Calu3 (cell line): ENCODE measurements around the gene SFMBT2. TPM values are rescaled to one million over a fixed set of nuclear protein-coding genes. Genes with fewer than 3 reads are reported as not detected.

ENCODE experiments used
- BruUV-seq: library from RNA; stranded (reverse); fragments of 400-500 nt; replicated peaks from 2 replicates; lab custom pipeline; 2021; lab: Mats Ljungman, UMichigan
- CTCF ChIA-PET: fragments of 300-600 bp; sonication (Branson Sonifier 250); formaldehyde crosslinking; loops from one replicate; lab custom pipeline; 2022; ENCODE audit warnings: antibody characterized with exemption; lab: Charles Lee
- DNase-seq: peaks from one replicate; pipeline ENCODE4 v3.0.0; 2022
- H3K27ac Mint-ChIP-seq: one replicate; pipeline ENCODE4 v1.8.0; 2022; ENCODE audit warnings: mixed read lengths; ENCODE audit not compliant: unreplicated experiment
- H3K27me3 Mint-ChIP-seq: one replicate; pipeline ENCODE4 v1.8.0; 2022; ENCODE audit warnings: mixed read lengths; ENCODE audit not compliant: unreplicated experiment
- H3K36me3 Mint-ChIP-seq: one replicate; pipeline ENCODE4 v1.8.0; 2022; ENCODE audit warnings: mild to moderate bottlenecking, moderate library complexity, mixed read lengths; ENCODE audit not compliant: insufficient read depth, unreplicated experiment
- H3K4me1 Mint-ChIP-seq: one replicate; pipeline ENCODE4 v1.8.0; 2022; ENCODE audit warnings: mild to moderate bottlenecking, low read depth, mixed read lengths; ENCODE audit not compliant: unreplicated experiment
- H3K4me3 Mint-ChIP-seq: one replicate; pipeline ENCODE4 v1.8.0; 2022; ENCODE audit warnings: mild to moderate bottlenecking, low read depth, moderate library complexity, mixed read lengths; ENCODE audit not compliant: unreplicated experiment
- H3K9me3 Mint-ChIP-seq: one replicate; pipeline ENCODE4 v1.8.0; 2022; ENCODE audit warnings: low read depth, mixed read lengths; ENCODE audit not compliant: unreplicated experiment
- CTCF ChIP-seq: fragments of 200-600 bp; IDR thresholded peaks from one replicate; pipeline ENCODE4 v1.8.0; 2022; ENCODE audit warnings: antibody characterized with exemption; ENCODE audit not compliant: unreplicated experiment
- intact Hi-C: fragments of 100-400 bp; cut with micrococcal nuclease; formaldehyde crosslinking; loops from one replicate; pipeline ENCODE4 v1.10.0; 2022; ENCODE audit not compliant: unreplicated experiment
- total RNA-seq: library from RNA; stranded (reverse); gene quantifications from 2 replicates; pipeline ENCODE4 v1.2.3, GENCODE V29; 2022

The SFMBT2 gene
- total RNA-seq, 1 experiment from 2014 or later, result 0.64 TPM

GRCh38 chr10:7449063-7449695 is 38.3 kb upstream of the SFMBT2 start:
- Mint-ChIP-seq H3K9me3 (peaks cover 9% of the 10 kb centered on the region), H3K27me3 (peaks cover 61% of the 10 kb centered on the region), H3K4me1 (no peaks in the 10 kb centered on the region), H3K36me3 (no peaks in the 10 kb centered on the region), H3K4me3 (no peak overlapping the region), H3K27ac (no peak overlapping the region)
- no peak for TF ChIP-seq CTCF
- intact Hi-C loops, result no loop called here
- no TSS peak for BruUV-seq
- no peak for DNase-seq
- CTCF ChIA-PET, result no interaction called here

- no peak for TF ChIP-seq CTCF
- CTCF ChIA-PET, result no interaction called here
- H3K27me3 Mint-ChIP-seq, result peaks cover 53% of the 10 kb centered on the region
These were observed 34.8 kb upstream of the SFMBT2 start for GRCh38 chr10:7445474-7446185.

GRCh38 chr10:7444551-7445121 is 33.8 kb upstream of the SFMBT2 start:
- intact Hi-C loops, result no loop called here
- Mint-ChIP-seq H3K27me3 (peaks cover 62% of the 10 kb centered on the region), H3K27ac (no peak overlapping the region), H3K36me3 (no peaks in the 10 kb centered on the region), H3K4me3 (no peak overlapping the region), H3K9me3 (peaks cover 3% of the 10 kb centered on the region), H3K4me1 (no peaks in the 10 kb centered on the region)
- CTCF ChIA-PET, result no interaction called here
- no peak for DNase-seq
- BruUV-seq, result no TSS peak
- TF ChIP-seq CTCF, result no peak

More at GRCh38 chr10:7445474-7446185, 34.8 kb upstream of the SFMBT2 start:
- DNase-seq, result no peak
- peaks cover 5% of the 10 kb centered on the region for H3K9me3 Mint-ChIP-seq
- no peak overlapping the region for H3K4me3 Mint-ChIP-seq
- no peak overlapping the region for H3K27ac Mint-ChIP-seq
- no peaks in the 10 kb centered on the region for H3K36me3 Mint-ChIP-seq
- BruUV-seq, result no TSS peak
- intact Hi-C loops, result no loop called here
- H3K4me1 Mint-ChIP-seq, result no peaks in the 10 kb centered on the region

- peaks cover 78% of the 10 kb centered on the region for H3K27me3 Mint-ChIP-seq
- no peaks in the 10 kb centered on the region for H3K36me3 Mint-ChIP-seq
- intact Hi-C loops, result no loop called here
- no peaks in the 10 kb centered on the region for H3K4me1 Mint-ChIP-seq
- CTCF ChIA-PET, result no interaction called here
- DNase-seq, result no peak
- no peak for TF ChIP-seq CTCF
- no peak overlapping the region for H3K4me3 Mint-ChIP-seq
- H3K9me3 Mint-ChIP-seq, result no peaks in the 10 kb centered on the region
- no TSS peak for BruUV-seq
- H3K27ac Mint-ChIP-seq, result no peak overlapping the region
These were observed 32.2 kb upstream of the SFMBT2 start for GRCh38 chr10:7443036-7443435.
